Activated T-cell treated with anti-CD3 and anti-CD28 coated beads for 48 hours (primary cell): ENCODE data around the gene TRAF5.

Experiments used
- DNase-seq: peaks from one replicate; pipeline ENCODE4 v3.0.0-alpha.2; 2020; ENCODE audit warnings: low read depth

Gene TRAF5

DNA sequence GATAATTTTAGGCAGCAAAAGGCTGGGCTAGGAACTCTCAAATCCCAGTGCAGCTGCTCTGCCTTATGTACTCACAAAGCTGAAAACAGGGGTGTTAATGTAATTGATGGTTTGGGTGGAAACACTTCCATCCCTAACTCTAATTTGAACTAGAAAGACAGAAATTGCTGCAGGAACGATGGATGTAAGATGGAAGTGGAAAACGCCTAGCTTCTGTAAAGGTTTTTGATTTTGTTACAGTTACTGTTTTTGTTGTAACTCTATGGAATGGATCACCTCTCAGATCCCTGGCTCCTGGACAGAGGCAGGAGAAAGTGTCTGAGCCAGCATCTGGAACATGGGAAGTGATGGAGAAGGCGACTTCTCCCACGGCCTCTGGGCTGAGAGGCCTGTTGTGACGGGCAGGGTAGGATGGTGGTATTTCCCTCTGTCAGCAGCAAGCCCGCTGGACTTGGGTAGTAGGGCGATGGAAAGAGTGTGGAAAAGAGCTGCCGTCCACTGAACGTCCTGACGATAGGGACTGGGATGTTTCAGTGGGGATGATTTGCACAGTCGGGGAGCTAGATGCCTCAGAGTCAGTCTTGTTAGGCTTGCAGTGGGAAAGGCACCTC, 1.6 kb downstream of the TRAF5 start:
- DNase-seq, result no peak

DNA sequence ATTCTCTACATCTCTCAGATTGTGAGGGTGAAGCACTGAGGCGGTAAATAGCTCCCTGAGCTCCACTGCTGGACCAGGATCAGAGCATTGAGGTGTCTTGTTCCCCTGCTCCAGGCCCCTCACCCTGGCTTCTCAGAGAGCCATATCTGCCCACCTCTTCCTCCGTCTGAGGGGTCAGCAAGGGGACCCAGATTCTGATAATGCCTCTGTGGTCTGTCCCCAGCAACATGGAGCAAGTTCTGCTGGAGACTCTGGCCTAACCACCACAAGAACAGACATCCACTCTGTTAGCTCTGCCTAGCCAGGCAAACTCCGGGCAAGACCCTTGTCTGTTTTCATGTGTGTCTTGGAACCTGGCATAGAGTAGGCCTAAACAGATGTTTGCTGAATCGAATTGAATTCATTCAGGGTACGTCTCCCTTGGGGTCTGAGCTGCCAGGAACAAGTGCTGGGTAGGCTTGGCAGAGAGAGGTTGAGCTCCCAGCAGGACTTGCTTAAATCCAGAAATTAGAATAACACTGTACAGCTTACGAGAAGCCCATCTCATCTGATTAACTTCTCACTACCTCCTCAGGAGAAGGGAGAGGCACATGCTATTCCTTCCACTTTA, 2.3 kb downstream of the TRAF5 start:
- no peak for DNase-seq

DNA sequence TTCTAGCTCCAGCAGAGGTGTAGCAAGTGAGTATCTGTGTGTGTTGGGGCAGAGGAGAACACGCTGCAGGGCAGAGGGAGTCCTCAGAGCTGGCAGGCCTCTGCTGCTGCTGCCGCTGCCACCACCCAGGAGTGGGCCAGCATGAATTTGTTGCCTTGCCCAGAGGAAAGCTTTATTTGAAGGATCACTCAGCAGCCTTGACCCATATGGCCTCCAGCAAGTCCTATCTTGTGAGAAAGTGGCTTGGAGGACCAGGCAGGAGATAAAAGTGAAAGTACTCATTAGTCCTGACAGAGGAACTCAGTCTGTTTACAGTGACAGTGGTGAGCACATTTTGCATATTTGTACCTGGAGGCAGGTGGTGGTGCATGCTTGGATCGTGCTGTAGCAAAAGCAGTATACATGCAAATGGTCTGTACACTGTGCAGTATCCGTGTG, 3.1 kb downstream of the TRAF5 start:
- DNase-seq, result no peak

DNA sequence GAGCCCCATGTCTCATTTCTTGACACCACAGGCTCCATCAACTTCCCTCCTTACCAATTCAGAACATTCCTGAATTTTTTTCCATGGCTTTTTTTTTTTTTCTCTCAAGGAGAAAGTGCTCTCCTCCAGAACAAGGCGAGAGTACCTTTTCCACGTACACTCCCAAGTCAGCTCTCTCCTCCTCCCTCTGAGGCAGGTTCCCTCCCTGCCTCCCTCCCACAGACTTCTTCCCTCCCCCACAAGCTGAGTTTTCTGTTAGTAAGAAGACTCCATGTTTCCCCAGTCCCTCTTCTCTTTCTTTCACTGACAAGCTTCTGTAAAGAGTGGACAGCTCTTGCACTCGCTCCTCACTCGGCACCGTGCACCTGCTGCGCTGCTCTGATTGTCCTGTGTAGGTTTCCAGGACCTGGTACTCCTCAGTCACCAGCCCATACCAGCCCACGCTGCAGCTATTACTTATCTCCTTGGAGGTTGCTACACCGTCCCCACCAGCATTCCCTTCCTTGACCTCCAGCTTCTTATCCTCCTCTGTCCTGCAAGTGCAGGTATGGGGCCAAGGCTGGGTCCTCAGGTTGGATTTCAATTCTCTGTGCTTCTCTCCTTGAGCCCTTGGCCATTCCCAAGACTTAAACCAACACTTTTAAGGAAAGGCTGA, 3.8 kb downstream of the TRAF5 start:
- no peak for DNase-seq

DNA sequence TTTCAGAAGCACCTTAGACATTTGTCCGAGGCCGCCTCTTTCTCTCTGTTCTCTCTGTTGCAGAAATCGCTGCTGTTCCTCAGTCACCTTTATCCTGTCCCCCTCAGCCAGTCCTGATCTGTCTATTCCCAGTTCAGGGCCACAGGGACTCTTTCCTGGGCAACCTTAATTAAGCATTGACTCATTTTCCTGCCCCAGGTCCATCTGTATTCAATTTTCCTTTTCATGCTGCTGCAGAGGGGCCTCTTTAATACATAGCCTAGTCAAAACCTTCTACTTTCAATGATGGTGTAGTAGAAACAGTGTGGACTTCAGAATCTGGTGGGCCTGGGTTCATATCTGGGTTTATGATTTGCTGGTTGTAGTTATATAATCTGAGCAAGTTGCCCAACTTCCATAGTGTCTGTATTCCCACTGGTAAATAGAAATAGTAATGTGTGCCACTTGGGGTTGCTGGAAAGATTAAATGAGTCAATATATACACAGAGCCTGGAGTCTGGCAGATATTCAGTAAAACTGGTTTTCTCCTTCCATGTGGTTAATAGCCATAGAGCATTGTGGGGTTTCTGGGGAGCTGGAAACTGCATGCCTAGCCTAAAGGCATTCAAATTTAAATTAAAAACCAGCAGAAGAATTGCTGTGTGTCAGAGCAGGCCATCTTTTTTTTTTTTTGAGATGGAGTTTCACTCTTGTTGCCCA, 4.5 kb downstream of the TRAF5 start:
- no peak for DNase-seq

DNA sequence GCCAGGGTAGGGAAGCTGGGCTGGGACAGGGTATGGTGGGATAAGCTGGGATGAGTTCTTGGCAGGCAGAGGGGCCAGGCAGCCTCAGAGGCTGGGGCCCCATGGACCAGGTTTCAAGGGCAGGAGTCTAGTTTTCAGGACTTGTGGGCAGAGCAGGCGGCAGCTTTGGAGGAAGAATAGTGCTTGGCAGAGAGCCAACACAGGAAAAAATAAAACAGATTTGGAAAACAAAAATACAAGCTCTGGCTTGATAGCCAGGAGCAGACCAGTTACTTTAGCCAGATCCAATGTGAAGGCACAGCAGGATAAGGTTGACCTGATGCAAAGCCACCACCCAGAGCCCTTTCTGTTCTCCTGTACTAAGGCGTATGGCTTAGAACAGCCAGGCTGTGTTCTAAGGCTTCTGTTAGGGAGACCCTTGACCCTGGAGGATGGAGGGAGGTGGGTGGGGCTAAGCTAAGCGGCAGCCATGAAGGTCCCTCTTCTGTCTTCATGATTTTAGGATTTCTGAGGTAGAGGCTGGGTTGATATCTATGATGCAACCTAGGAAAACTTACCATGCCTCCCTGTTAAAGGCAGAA, 5.5 kb downstream of the TRAF5 start:
- DNase-seq, result no peak

DNA sequence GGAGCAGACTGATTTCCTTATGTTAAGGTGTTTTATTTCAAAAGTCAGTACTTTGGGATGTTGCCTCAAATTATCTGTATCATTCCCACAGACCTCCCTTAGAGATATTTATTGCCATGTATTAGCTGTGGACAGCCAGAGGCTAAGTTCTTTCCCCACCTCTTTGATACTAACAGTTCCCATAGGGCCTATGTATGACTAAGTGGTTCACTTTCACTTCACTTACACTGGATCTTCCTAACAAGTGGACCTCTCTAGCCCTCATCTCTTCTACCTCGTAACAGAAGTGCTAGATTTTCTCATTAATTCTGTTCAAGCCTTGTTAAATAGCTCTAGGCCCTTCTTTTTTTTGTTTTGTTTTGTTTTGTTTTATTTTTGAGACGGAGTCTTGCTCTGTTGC, 6.2 kb downstream of the TRAF5 start:
- no peak for DNase-seq

DNA sequence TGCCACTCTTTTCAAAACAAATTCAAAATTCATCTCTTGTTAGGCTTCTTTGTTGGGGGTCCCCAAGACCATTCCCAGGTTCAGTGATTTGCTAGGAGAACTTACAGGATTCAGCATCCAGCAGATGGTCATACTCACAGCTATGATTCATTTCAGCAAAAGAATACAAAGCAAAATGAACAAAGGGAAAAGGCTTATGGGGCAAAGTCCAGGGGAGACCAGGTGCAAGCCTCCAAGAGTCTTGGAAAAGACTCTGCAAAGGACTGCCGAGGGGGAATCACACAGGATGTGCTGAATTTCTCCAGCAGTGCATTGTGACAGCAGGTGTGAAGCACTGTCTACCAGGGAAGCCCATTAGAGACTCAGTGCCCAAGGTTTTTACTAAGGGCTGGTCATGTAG, 7.3 kb downstream of the TRAF5 start:
- no peak for DNase-seq

DNA sequence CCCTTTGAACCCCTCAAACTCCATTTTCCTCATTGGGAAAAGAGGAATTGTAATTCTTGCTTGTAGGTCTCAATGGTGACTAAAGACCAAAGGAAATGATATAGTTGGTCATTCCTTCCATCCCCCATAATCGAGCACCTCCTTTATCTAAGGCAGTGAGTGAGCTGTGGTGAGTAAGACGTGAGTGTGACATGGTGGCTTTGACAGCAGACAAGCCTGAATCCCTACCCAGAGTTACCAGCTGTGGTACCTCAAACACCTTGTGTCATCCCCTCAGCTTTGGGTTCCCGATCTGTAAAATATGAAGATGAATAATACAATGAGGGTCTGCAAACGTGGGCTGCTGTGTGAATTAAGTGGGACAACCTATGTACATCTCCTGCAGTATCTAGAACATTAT, 8.4 kb downstream of the TRAF5 start:
- DNase-seq, result no peak

DNA sequence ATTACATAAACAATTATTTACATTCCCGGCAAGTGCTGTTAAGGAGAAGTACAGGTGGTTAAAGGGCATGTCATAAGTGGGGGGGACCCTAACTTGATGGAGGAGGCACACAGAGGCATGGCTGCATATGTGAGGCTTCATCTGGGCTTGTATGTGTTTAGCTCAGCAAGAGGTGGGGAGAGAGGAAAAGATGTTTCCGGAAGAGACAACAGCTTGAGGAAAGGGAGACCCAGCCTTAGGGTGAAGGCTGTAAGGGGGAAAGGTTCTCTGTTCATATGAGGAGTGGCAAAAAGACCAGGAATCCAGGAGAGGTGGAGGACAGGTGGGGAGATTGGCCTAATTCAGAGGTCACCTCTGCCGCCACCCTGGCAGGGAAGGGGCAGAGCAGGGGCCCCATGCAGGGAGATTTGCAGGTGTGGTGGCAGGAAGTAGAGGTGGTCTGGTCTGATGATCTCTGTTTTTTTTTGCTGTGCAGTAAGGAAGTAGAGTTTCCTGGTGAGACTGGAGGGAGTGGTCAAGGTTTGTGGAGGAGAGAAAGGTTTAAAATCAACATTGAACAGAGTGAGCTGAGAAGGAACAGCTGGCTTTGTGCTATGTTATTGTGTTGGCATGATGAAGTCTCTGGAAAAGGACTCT, 9.0 kb downstream of the TRAF5 start:
- no peak for DNase-seq

DNA sequence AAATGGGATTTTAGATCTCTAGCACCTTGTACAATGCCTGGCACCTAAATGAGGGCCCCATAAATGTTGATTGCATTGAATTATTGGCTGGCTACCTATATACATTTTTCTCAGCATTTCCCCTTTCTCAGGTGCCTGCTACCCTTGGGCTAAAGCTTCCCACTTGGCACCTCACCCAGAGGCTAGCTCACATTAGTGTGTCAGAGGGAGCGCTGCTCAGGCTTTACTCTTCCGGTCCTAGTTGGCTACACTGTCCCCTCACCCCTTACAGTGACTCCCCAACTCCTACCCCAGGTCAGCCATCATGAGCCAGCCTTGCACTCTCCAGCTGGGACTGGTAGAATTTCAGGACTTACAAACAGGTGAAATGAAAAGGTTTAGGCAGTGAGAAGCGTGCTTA, 9.5 kb downstream of the TRAF5 start:
- DNase-seq, result no peak

DNA sequence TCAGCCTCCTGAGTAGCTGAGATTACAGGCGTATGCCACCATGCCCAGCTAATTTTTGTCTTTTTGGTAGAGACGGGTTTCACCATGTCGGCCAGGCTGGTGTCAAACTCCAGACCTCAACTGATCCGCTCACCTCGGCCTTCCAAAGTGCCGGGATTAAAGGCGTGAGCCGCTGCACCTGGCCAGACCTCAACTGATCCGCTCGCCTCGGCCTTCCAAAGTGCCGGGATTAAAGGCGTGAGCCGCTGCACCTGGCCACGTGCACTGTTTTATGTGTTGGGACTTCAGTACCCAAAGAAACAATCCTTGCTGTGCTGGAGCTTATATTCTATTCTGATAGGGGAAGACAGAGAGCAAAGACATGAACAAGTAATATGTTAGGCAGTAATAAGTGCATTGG, 10.1 kb downstream of the TRAF5 start:
- no peak for DNase-seq

DNA sequence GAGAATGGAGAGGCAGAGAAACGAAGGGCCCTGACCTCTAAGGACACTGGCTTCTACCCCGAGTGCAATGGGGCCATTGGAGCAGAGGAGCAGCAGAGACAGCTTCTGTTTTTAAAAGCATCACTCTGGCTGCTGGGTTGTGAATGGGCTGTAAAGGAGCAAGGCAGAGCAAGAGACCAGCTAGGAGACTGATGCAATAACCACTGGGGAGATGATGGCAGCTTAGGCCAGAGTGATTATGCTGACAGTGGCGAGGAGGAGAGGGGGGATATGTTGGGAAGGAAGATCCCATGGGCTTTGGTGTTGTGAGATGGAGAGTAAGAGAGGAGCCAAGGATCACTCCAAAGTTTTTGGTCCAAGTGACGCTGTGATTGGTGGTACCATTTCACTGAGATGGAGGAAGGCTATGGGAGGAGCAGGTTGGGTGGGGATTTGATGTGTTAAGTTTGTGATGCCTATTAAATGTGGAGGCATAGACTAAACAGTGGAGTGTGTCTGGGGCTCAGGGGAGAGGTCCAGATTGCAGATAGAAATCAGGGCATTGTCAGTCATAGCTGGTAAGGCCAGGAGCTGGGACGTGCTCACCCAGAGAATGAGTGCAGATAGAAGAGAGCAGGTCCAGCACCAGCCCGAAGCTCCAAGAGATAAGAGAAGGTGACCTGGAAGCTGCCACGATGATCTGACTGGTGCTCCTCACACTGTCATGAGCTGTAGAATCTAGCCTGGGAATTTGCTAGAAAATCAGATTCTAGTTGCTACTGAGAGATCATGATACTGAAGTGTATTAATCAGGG, 11.0 kb downstream of the TRAF5 start:
- no peak for DNase-seq

DNA sequence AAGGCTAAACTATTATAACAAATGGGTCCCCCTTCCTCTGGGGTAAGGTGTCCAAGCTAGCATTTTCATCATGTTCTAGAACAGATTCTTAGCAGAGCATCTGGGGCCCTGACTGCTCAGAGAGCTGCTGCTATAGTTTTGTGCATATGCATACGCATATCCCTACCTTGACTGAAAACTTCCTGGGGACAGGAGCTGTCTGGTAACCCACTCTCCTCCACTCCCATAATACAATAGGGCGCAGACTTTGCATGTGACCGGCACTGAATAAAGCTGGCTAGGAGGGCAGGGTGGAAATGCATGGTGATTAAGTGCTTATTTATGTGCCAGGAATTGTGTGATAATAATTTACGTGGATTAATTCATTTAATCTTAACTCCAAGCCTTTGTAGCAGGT, 11.6 kb downstream of the TRAF5 start:
- DNase-seq, result no peak

DNA sequence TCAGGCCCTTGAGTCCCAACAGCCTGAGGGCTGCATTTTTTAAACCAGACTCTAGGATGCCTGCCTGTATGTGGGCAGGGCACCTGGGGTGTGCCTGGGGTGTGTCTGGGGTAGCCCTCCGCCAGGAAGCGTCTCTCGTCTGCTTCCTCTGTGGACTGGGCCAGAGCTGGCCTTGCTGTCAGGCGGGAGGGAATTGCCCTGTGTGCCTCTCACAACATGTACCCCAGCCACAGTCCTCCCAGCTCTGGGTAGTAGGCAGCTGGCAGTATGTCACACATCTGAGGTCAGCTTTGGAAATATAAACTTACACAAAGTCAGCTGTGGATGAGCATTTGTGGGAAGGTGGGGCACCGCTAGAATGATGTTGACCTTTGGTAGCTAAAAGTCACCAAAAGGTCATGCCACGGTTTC, 13.0 kb downstream of the TRAF5 start:
- no peak for DNase-seq

DNA sequence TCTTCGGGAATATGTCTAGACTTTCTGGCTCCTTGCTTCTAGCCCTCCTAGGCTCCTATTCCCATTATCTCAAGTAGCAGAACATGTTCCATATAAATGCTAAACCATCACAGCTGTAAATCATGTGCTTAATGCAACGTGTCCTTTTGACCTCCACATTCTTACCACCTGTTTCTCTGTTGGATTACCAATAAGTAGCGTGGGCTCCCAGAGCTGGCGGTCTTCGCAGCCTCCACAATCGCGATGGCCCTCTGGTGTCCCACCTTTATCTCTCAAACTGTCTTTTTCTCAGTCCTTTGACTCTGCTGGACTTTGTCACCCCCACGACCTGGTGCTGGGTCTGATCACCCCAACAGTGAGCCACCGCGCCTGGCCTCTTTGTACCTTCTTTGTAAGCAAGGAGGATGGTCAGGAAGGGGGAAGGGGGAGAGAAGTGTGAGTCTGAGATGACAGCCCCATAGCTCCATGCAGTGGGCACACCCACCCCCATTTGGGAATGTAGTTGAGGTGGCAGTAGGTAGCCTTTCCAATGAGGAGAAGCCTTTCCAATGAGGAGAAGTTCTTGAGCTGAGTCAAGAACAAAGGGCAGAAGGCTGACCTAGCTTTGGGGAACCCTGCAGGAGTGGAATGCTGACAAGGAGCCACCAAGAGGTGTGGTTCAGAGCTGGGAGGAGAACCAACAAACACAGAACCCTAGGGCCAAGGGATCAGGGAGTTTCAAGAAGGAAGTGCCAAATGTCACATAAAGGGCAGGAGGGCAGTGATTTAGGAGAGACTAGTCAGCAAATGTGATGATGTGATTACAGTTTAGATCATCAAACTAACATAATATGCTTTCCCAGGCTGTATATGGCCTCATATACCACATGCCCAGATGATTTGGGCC, 14.2 kb downstream of the TRAF5 start:
- DNase-seq, result no peak

DNA sequence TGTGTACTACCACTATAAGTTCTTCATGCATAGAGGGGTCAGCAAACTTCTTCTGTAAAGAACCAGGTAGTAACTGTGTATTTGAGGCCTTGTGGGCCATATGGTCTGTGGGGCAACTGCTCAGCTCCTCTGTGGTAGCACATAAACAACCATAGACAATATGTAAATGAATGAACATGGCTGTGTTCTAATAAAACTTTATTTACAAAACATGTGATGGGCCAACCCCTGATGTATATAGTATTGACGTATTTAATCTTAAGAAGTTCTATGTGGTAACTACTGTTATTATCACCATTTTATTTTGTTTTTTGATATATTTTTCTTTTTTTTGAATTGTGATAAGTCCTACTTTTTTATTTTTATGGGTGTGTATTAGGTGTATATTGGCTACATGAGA, 15.4 kb downstream of the TRAF5 start:
- DNase-seq, result no peak

DNA sequence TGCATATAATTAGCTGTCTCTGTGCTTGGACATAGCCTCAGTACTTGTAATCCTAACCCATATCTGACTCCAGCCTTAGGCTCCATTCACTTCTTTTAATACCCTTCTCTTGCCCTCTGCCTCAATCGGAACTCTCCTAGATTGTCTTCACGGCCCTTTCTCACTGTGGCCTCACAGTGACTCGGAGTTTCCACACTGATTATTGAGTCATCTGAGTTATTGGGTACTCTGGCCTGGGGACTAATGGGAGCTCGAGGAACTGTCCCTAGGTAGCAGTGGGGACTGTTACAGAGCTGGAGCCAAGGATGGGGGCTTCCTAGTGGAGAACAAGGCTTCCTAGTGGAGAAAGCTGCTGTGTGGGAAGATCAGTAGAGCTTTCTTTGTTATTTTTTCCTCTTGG, 17.0 kb downstream of the TRAF5 start:
- DNase-seq, result no peak

DNA sequence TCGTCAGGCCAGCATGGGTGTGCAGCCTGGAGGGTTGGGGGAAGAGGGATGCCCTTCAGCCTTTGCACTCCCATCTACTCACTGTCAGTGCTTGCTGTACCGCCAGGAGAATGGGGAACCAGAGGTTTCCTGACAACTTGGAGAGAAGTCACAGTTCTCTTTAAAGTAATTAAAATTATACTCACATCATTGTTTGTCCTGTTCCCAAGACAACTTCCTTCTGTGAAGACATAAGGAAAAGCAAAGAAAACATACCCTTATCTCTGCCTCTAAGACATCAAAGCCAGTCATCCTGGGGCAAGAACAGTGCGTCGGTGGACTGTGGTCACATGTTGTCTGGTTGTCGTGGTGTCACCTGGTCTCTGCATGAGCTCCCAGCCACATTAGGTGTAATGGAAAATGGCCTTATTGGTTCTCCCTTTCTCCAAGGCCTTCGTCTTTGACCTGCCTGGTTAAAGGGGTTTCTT, 17.6 kb downstream of the TRAF5 start:
- no peak for DNase-seq

DNA sequence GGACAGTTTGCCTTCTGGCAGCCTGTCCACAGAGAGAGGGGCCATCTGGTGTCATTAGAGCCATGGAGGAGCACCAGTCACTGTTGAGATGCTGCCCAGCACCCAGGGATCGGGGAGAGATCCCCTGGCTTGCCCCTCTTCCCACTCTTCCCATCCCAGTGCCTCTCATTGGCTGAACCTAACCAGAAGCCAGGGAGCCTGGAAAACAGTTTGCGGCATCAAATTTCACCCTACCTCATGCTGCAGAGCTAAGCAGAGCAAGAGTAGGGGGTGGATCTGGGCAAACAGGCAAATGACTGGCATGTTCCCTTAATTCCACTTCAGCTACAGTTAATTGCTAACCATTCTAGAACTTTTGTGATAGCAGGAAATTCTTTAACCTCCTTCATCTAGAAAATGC, 19.1 kb downstream of the TRAF5 start:
- DNase-seq, result no peak
